Measurements from ENCODE around the gene CLSTN2. TPM values are rescaled to one million over a fixed set of nuclear protein-coding genes. Genes with fewer than 3 reads are reported as not detected.

The CLSTN2 gene
- total and polyA plus RNA-seq, 2 of the 8 experiments (the other 6 are each of a cell fraction or from before 2014, with no cell fraction given): 0.39 to 0.52 TPM

DNA sequence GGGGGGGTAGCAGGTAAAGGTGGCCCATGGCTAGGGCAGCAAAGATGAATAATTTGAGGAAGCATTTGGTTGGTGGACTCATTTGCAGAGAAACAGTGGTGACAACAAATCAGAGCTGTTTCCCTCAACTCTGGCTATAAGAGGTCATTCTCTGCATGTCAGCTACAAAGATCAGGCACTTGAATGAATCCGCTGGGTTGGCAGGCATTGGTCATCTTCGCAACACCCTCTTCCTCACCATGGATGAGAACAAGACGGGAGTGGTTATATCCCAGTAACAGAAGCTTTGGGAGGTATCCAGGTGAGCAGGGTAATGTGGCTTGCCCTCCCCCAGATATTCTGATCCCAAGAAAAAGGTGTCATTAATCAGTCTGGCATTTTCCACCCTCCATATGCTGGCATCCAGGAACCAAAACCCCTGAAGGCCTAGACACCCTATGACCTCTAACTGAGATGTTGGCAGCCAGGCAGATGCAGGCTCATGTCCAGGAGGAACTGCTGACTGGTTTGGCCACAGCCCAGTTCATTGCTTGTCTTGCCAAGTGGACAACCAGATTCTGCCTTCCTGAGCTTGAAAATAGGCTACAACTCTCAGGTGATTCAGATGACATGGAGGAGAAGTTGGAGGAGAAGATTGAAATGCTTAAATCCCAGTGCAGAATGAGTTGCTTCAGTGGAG, 634.0 kb downstream of the CLSTN2 start:
- Histone ChIP-seq H3K23ac (ENCODE audit: insufficient read length) (no peak overlapping the region), H3K9ac (replicated peaks in 1 of 4; ENCODE audit: extremely low read depth in 1 of 4, low read depth in 3 of 4, low read length in 3 of 4) (no peak overlapping the region), H3K4me1 (replicated peaks in 1 of 4; ENCODE audit: control insufficient read depth in 3 of 4, insufficient read depth in 4 of 4, low read length in 3 of 4) (no peaks in the 10 kb centered on the region), H2BK20ac (ENCODE audit: low read length) (no peak overlapping the region), H4K91ac (replicated peaks; ENCODE audit: insufficient read length, low read length) (no peak overlapping the region), H2AFZ (ENCODE audit: low read length) (no peak overlapping the region), H2BK12ac (ENCODE audit: low read depth, low read length) (no peak overlapping the region), H3K4me2 (ENCODE audit: insufficient read depth in 1 of 2, low read depth in 2 of 2, low read length in 2 of 2) (no peak overlapping the region), H3K4ac (replicated peaks; ENCODE audit: insufficient read length, low read depth, low read length) (no peak overlapping the region), H2BK5ac (ENCODE audit: low read depth, low read length) (no peak overlapping the region), H2BK15ac (ENCODE audit: low read length) (no peak overlapping the region), H3K14ac (ENCODE audit: insufficient read length) (no peak overlapping the region), H3K56ac (replicated peaks; ENCODE audit: insufficient read length, low read depth, low read length) (no peak overlapping the region), H3K18ac (ENCODE audit: extremely low read depth, low read length) (no peak overlapping the region), H3K4me3 (ENCODE audit: extremely low read depth in 1 of 4, insufficient read depth in 2 of 4, low read depth in 3 of 4, low read length in 4 of 4) (no peak overlapping the region), H3K9me3 (ENCODE audit: insufficient read depth in 2 of 2, low read depth in 1 of 2, low read length in 1 of 2) (no peaks in the 10 kb centered on the region), H3K27me3 (replicated peaks in 1 of 4; ENCODE audit: control insufficient read depth in 3 of 4, extremely low read depth in 1 of 4, insufficient read depth in 3 of 4, low read length in 3 of 4) (no peaks in the 10 kb centered on the region), H3K79me2 (ENCODE audit: control insufficient read depth in 1 of 2, insufficient read depth in 2 of 2, low read length in 2 of 2) (no peaks in the 10 kb centered on the region), H3K79me1 (ENCODE audit: low read depth, low read length) (no peaks in the 10 kb centered on the region), H3K36me3 (ENCODE audit: control insufficient read depth in 2 of 4, insufficient read depth in 4 of 4, low read length in 3 of 4) (no peaks in the 10 kb centered on the region; a peak in 2 of 8 replicates), H3K27ac (ENCODE audit: low read depth, low read length) (no peak overlapping the region), H4K5ac (ENCODE audit: insufficient read length, low read depth, low read length) (no peak overlapping the region), H2AK5ac (ENCODE audit: low read depth, low read length) (no peak overlapping the region), H4K8ac (ENCODE audit: extremely low read depth, insufficient read depth, low read length) (no peak overlapping the region), H2BK120ac (replicated peaks; ENCODE audit: low read depth, low read length) (no peak overlapping the region), H3K23me2 (ENCODE audit: low read depth, low read length) (no peaks in the 10 kb centered on the region), H4K20me1 (replicated peaks in 1 of 2; ENCODE audit: control insufficient read depth in 1 of 2, insufficient read depth in 2 of 2, low read length in 2 of 2) (no peaks in the 10 kb centered on the region)
- WGBS, 2 experiments (ENCODE audit: extremely low coverage in 1 of 2, insufficient coverage in 1 of 2, insufficient read length in 1 of 2, insufficient replicate concordance in 2 of 2, low coverage in 1 of 2, low lambda C conversion rate in 2 of 2, missing lambda C conversion rate in 1 of 2): 54% methylated on average over 3 of the region's 3 CpGs; no CpG with 5 or more reads in 1 of the 2 experiments
- TF ChIP-seq PHF8 (conservative IDR thresholded peaks at IDR 0.05; ENCODE audit: low read depth, low read length) (no peak), NANOG (IDR thresholded peaks at IDR 0.05; ENCODE audit: insufficient read depth, low read depth, low read length, poor library complexity, severe bottlenecking) (no peak), POU5F1 (IDR thresholded peaks at IDR 0.05; ENCODE audit: low read depth, low read length) (no peak), CBX8 (IDR thresholded peaks at IDR 0.05; ENCODE audit: borderline replicate concordance, low read depth, low read length) (no peak), SIX5 (IDR thresholded peaks at IDR 0.05; ENCODE audit: low read depth, low read length) (no peak), SP1 (IDR thresholded peaks at IDR 0.05; ENCODE audit: low read depth, low read length) (no peak), ASH2L (IDR thresholded peaks at IDR 0.05; ENCODE audit: low read length) (no peak), EGR1 (IDR thresholded peaks at IDR 0.05; ENCODE audit: borderline replicate concordance, low read depth, low read length) (no peak), BACH1 (IDR thresholded peaks at IDR 0.05; ENCODE audit: low read length) (no peak), POLR2AphosphoS5 (IDR thresholded peaks at IDR 0.05; ENCODE audit: low read depth, low read length) (no peak)
- TF ChIP-seq, protein P1, sequence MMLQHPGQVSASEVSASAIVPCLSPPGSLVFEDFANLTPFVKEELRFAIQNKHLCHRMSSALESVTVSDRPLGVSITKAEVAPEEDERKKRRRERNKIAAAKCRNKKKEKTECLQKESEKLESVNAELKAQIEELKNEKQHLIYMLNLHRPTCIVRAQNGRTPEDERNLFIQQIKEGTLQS (IDR thresholded peaks at IDR 0.05; ENCODE audit: insufficient read depth, low read depth, low read length): no peak
- ChIA-PET CTCF (ENCODE audit: partially characterized antibody) (interaction anchor here (1.5 kb wide), 1 partner anchor 8 kb away, joined by 3 read pairs; no protein-coding TSS in a partner anchor), POLR2A (ENCODE audit: partially characterized antibody) (interaction anchor here (1.5 kb wide), 1 partner anchor 20 kb away, joined by 3 read pairs; no protein-coding TSS in a partner anchor)
- FAIRE-seq: no peak
- no peak for DNase-seq (ENCODE audit: low read depth in 1 of 2, low spot score in 2 of 2)

All from H1 (cell line).